HG03060 (cell line): ENCODE measurements around the gene GSTO2.

Source experiments
- ATAC-seq: cut with Tn5 transposase; IDR thresholded peaks from one replicate; pipeline ENCODE4 v1.9.1; 2021; ENCODE audit warnings: low read depth, moderate number of reproducible peaks; ENCODE audit not compliant: unreplicated experiment

Gene GSTO2

DNA sequence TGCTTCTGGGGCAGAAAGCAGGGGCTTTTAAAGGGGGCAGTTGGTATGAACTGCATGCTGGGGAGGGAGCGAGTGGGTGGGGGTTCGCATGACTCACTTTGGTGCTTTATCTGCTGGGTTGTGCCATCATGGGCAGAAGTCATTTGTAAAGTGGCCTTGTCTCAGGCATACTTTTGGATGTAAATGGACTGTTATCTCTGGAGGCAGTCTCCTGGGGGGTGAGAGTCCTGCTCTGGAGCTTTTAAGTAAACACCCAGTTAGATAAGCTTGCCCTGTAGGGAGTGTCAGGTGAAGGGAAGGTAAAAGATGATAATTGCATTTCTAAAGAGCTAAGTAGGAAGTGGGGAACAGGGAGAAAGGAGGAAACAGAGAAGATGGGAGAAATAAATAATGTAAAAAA, 15.9 kb upstream of the GSTO2 start:
- ATAC-seq, result no peak

GRCh38 chr10:104253606-104254410, 15.2 kb upstream of the GSTO2 start:
- ATAC-seq, result no peak

- no peak for ATAC-seq
Observed at GRCh38 chr10:104254493-104255310, 14.3 kb upstream of the GSTO2 start, which contains the start of gene GSTO1. Gene GSTO1 (plus strand): TSS chr10:104254892. CDS start chr10:104254929, 37 bp downstream.

- no peak for ATAC-seq
Observed at GRCh38 chr10:104255311-104255981, 13.5 kb upstream of the GSTO2 start.

DNA sequence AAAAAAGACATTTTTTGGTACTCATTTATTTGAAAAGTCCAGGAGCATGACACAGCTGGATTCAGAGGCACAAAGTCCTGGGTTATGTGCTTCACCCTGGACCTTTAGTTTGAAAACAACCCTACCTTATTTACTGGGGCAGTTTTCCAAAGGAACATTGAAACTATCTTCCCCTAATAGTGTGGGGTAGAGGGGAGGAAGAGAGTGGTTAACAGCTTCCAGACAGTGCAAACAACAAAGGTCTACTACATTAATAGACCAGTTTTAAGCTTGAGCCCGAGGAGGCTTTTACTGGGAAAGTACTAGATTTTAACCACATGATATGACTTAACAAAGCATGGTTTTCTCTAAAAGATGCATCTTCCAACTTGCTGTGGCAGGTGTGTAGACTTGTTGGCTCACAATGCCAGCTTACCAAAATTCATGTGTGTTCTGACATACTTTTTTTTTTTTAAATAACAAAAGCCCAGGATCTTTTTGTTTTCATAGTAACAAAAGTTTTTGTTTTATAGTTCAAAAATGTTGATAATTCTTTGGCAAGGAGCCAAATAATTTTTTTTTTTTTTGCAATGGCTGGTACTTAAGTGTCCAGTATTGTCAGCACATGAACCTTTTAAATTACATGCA, 12.5 kb upstream of the GSTO2 start:
- ATAC-seq, result no peak

DNA sequence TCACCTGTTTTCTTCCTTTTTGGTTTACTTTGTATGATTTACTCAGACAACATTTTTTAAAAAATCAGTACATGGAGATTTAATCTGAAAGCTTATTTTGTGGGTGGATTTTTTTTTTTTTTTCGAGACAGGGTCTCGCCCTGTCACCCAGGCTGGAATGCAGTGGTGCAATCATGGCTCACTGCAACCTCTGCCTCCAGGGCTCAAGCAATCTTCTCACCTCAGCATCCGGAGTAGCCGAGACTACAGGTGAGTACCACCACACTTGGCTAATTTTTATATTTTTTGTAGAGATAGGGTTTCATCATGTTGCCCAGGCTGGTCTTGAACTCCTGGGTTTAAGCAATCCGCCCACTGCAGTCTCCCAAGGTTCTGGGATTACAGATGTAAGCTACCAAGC, 11.7 kb upstream of the GSTO2 start:
- no peak for ATAC-seq

- no peak for ATAC-seq
Observed at GRCh38 chr10:104258209-104258608, 10.8 kb upstream of the GSTO2 start.

DNA sequence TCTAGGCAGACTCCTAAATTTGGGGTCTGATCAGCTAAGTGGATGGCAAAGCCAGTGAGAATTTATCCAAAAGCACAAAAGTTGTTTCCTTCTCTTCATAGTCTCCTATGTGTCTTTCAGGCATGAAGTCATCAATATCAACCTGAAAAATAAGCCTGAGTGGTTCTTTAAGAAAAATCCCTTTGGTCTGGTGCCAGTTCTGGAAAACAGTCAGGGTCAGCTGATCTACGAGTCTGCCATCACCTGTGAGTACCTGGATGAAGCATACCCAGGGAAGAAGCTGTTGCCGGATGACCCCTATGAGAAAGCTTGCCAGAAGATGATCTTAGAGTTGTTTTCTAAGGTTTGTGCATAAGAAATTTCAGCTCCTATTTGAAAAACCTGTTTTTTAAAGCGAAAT, 9.5 kb upstream of the GSTO2 start:
- no peak for ATAC-seq

GRCh38 chr10:104259999-104260774, 8.8 kb upstream of the GSTO2 start:
- no peak for ATAC-seq

DNA sequence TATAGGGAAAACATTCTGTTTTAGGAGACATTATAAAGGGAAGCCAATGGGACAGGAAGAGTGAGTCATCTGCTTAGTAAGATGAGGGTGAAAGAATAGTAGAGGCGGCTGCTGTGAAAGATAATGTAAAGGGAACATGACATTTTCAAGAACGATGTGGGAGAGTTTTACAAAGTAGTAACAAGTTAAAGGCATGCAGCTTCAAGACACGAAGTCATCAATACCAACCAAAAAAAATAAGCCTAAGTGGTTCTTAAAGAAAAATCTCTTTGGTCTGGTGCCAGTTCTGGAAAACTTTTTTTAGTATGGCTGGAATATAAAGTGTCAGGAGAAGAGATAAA, 8.2 kb upstream of the GSTO2 start:
- ATAC-seq, result no peak

DNA sequence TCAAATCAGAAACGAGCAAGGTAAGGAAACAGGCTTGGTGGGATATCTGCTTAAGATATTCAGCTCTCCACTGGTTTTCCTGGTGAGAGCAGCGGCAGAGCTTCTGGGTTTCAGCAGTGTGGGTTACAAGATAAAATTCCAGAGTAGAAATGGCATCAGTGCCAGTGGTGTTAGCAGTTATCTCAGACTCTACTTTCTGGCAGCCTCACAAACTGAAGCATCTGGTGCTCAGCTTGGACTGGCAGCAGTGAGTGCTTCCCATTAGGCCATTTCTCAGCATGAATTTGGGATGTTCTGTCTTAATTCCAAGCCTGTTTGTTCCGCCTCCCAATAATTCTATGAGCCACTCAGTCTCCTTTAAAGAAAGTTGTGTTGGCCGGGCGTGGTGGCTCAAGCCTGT, 6.9 kb upstream of the GSTO2 start:
- ATAC-seq, result no peak

- ATAC-seq, result no peak
Observed at GRCh38 chr10:104264783-104265182, 4.2 kb upstream of the GSTO2 start.

GRCh38 chr10:104267721-104268404, 1.1 kb upstream of the GSTO2 start:
- ATAC-seq, result no peak

DNA sequence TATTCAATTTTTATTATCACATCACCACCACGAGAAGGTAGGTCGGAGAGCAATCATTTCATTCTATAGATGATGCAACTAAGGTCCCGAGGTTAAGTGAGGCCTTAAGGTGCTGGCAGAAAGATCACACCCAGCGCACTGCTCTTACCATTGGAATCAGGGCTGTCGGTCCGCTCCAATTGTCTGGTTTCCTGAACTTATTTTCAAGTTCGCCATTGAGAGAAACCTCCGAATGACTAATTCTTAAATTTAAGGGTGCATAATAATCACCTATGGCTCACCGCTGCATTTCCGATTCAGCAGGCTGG, 625 bp upstream of the GSTO2 start:
- no peak for ATAC-seq

GRCh38 chr10:104273286-104273685, 4.3 kb downstream of the GSTO2 start:
- no peak for ATAC-seq

DNA sequence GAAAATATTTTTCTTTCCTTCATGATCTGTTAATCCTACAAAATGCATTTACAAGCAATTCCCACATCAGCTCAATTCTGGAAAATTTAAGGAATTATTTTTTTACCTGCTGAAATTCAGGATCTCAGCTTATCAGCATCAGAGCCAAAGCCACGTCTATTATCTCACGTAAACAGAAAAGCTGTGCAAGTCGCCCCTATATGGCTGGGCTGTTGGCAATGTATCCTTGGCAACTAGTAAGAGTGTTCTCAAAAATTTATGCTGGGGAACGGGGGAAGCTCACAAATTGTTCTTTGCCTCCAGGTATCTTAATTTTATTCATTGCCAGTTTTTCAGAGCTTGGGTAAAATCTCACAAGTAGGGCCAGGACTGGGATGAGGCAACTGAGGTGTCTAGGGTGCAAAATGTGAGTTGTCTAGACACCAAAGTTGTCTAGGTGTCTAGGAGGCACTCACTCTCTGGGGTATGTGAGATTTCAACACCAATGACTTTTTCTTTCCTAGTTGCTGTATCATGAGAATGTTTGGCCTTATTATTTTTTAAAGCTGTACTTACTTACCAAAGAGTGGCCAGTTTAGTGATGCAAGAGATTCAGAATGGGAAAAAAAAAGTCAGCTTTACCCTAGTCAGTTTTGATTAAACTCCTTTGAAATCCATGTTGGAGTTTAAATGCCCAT, 5.1 kb downstream of the GSTO2 start:
- ATAC-seq, result no peak

GRCh38 chr10:104274762-104275721, 6.1 kb downstream of the GSTO2 start:
- ATAC-seq, result no peak

- no peak for ATAC-seq
Observed at GRCh38 chr10:104276192-104276591, 7.2 kb downstream of the GSTO2 start.
